ENCODE results near the gene NKTR.

NKTR gene

GRCh38 chr3:42683875-42684598 is 83.6 kb downstream of the NKTR start:
- no peak for DNase-seq

GRCh38 chr3:42684632-42685362 is 84.3 kb downstream of the NKTR start:
- DNase-seq: no peak

- DNase-seq: no peak
Measured at GRCh38 chr3:42685363-42685881, 84.9 kb downstream of the NKTR start, which contains the start of gene KLHL40. TSS of gene KLHL40 (plus strand) at chr3:42685537. CDS start at chr3:42685619, 82 bp downstream.

- DNase-seq: no peak
Measured at GRCh38 chr3:42685891-42686820, 85.7 kb downstream of the NKTR start.

- DNase-seq: no peak
Measured at GRCh38 chr3:42686832-42687650, 86.6 kb downstream of the NKTR start.

GRCh38 chr3:42688016-42688415 is 87.5 kb downstream of the NKTR start:
- DNase-seq: no peak

GRCh38 chr3:42688487-42689420 is 88.3 kb downstream of the NKTR start:
- DNase-seq: no peak

GRCh38 chr3:42689421-42690014 is 89.0 kb downstream of the NKTR start:
- no peak for DNase-seq

GRCh38 chr3:42690191-42690590 is 89.7 kb downstream of the NKTR start:
- DNase-seq: no peak

GRCh38 chr3:42690766-42691680 is 90.5 kb downstream of the NKTR start:
- DNase-seq: no peak

- no peak for DNase-seq
Measured at GRCh38 chr3:42691816-42692666, 91.6 kb downstream of the NKTR start.

- no peak for DNase-seq
Measured at GRCh38 chr3:42692667-42693529, 92.4 kb downstream of the NKTR start.

- no peak for DNase-seq
Measured at GRCh38 chr3:42693530-42693930, 93.0 kb downstream of the NKTR start.

- DNase-seq: no peak
Measured at GRCh38 chr3:42694366-42694765, 93.9 kb downstream of the NKTR start.

- no peak for DNase-seq
Measured at GRCh38 chr3:42696356-42697288, 96.1 kb downstream of the NKTR start.
